ENCODE results near the gene SLC17A3. TPM values are rescaled to one million over a fixed set of nuclear protein-coding genes. Genes with fewer than 3 reads are reported as not detected.

SLC17A3 gene
- total RNA-seq, 1 donor: not detected

GRCh38 chr6:25872814-25873213 is 1.2 kb downstream of the SLC17A3 start:
- DNase-seq (ENCODE audit: low read depth): no peak
- TF ChIP-seq, protein P1, sequence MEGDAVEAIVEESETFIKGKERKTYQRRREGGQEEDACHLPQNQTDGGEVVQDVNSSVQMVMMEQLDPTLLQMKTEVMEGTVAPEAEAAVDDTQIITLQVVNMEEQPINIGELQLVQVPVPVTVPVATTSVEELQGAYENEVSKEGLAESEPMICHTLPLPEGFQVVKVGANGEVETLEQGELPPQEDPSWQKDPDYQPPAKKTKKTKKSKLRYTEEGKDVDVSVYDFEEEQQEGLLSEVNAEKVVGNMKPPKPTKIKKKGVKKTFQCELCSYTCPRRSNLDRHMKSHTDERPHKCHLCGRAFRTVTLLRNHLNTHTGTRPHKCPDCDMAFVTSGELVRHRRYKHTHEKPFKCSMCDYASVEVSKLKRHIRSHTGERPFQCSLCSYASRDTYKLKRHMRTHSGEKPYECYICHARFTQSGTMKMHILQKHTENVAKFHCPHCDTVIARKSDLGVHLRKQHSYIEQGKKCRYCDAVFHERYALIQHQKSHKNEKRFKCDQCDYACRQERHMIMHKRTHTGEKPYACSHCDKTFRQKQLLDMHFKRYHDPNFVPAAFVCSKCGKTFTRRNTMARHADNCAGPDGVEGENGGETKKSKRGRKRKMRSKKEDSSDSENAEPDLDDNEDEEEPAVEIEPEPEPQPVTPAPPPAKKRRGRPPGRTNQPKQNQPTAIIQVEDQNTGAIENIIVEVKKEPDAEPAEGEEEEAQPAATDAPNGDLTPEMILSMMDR (IDR thresholded peaks at IDR 0.05; ENCODE audit: insufficient read depth, low read depth, low read length): no peak
- no peak overlapping the region for H3K4me3 ChIP-seq (ENCODE audit: low read depth, low read length)

- H3K4me3 ChIP-seq (ENCODE audit: low read depth, low read length): no peak overlapping the region
- TF ChIP-seq, protein P1 (IDR thresholded peaks at IDR 0.05; ENCODE audit: insufficient read depth, low read depth, low read length): no peak
- no peak for DNase-seq (ENCODE audit: low read depth)
These were observed 4.2 kb downstream of the SLC17A3 start for GRCh38 chr6:25869840-25870239.

DNA sequence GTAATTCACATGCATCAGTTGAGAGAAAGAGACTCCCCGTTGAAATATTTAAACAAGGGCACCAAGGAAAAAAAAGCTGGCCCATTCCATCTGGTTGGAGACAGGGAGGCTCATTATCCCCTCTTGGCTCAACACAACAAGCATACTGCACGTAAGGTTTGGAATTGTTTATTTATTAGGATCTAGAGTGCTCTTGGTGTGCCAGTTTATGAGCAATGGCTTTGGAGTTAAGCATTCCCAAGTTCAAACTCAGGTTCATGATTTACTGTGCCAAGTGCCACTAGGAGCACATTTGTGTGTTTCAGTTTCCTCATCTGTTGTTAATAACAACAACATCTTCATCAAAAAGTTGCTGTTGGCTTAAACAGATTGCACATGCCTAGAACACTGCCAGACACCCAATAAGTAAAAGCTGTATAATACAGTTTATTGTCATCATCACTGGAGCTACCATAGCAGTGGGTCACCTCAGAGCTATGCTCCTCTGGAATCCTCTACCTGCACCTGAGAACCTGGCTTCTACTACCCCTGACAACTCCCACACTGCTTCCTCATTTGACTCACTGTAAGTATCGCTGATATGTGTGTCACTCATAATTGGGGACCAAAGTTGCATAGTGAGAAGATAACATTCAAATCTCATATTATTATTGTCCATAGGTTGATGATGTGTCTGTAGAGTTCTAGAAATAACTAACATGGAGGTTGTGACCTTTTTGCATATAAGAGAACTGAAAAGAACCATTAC is 5.4 kb downstream of the SLC17A3 start:
- DNase-seq (ENCODE audit: low read depth): no peak
- H3K4me3 ChIP-seq (ENCODE audit: low read depth, low read length): no peak overlapping the region
- TF ChIP-seq, protein P1 (IDR thresholded peaks at IDR 0.05; ENCODE audit: insufficient read depth, low read depth, low read length): no peak

- TF ChIP-seq, protein P1 (IDR thresholded peaks at IDR 0.05; ENCODE audit: insufficient read depth, low read depth, low read length): no peak
- H3K4me3 ChIP-seq (ENCODE audit: low read depth, low read length): no peak overlapping the region
- DNase-seq (ENCODE audit: low read depth): no peak
These were observed 8.0 kb downstream of the SLC17A3 start for GRCh38 chr6:25866011-25866410.

GRCh38 chr6:25863360-25863759 is 10.7 kb downstream of the SLC17A3 start:
- DNase-seq (ENCODE audit: low read depth): no peak
- H3K4me3 ChIP-seq (ENCODE audit: low read depth, low read length): no peak overlapping the region
- TF ChIP-seq, protein P1 (IDR thresholded peaks at IDR 0.05; ENCODE audit: insufficient read depth, low read depth, low read length): no peak

DNA sequence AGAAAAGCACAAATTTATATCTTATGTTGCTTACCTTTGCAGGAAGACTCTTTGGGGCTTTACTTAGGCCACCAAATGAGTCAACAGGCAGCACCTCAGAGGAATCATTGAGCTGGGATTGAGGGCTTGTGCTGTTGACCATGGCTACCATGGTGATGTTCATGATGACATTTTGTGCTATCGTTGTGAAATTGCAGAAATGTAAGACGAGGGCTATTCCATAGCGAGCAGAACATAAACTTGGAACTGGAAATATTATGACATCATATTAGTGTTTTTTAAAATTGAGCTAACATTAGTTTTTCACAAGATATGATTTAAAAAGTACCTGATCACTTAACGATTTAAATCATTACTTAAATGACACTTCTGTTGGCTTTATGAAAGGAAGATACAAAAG is 11.8 kb downstream of the SLC17A3 start:
- TF ChIP-seq, protein P1 (IDR thresholded peaks at IDR 0.05; ENCODE audit: insufficient read depth, low read depth, low read length): no peak
- DNase-seq (ENCODE audit: low read depth): no peak
- no peak overlapping the region for H3K4me3 ChIP-seq (ENCODE audit: low read depth, low read length)

DNA sequence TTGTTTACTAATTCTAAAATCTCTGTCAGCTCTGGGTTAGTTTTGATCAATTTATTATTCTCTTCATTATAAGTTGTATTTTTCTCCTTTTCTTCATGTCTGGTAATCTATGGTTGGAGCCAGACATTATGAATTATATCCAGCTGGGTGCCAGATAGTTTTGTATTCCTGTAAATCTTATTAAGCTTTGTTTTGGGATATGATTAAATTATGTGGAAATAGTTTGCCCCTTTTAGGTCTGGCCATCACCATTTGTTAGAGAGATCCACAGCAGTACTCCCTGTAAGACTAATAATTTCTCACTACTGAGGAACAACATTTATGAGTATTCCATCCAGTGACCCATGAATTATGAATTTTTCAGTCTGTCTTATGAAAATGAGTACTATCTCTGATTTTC is 21.3 kb downstream of the SLC17A3 start:
- DNase-seq (ENCODE audit: low read depth): no peak
- no peak overlapping the region for H3K4me3 ChIP-seq (ENCODE audit: low read depth, low read length)
- TF ChIP-seq, protein P1 (IDR thresholded peaks at IDR 0.05; ENCODE audit: insufficient read depth, low read depth, low read length): no peak
